H9 (cell line): ENCODE data around the gene FANCE. TPM values are rescaled to one million over a fixed set of nuclear protein-coding genes. Genes with fewer than 3 reads are reported as not detected.

Source experiments
- DNase-seq: peaks from one replicate; pipeline ENCODE4 v3.0.0-alpha.2; 2017
- H2AFZ ChIP-seq: one replicate; pipeline ENCODE4 v1.6.1; 2013; ENCODE audit warnings: mild to moderate bottlenecking, low read length, control low read depth, moderate library complexity
- H2AK5ac ChIP-seq: 2 replicates; pipeline ENCODE4 v1.6.1; 2013; ENCODE audit warnings: low read length, control low read depth, mixed read lengths; ENCODE audit not compliant: insufficient read length
- H2BK120ac ChIP-seq: one replicate; pipeline ENCODE4 v1.6.1; 2013; ENCODE audit warnings: low read depth, mild to moderate bottlenecking, low read length, control low read depth, inconsistent platforms; ENCODE audit not compliant: poor library complexity, severe bottlenecking
- H2BK12ac ChIP-seq: 2 replicates; pipeline ENCODE4 v1.6.1; 2013; ENCODE audit warnings: low read length, control low read depth, mixed read lengths, low read depth; ENCODE audit not compliant: insufficient read length
- H2BK15ac ChIP-seq: 2 replicates; pipeline ENCODE4 v1.6.1; 2013; ENCODE audit warnings: low read depth, low read length, control low read depth
- H2BK20ac ChIP-seq: one replicate; pipeline ENCODE4 v1.6.1; 2013; ENCODE audit warnings: low read depth, mild to moderate bottlenecking, low read length, control low read depth, inconsistent platforms; ENCODE audit not compliant: poor library complexity, severe bottlenecking
- H2BK5ac ChIP-seq: 2 replicates; pipeline ENCODE4 v1.6.1; 2013; ENCODE audit warnings: low read length, control low read depth, mixed read lengths; ENCODE audit not compliant: insufficient read length
- H3K14ac ChIP-seq: 2 replicates; pipeline ENCODE4 v1.6.1; 2013; ENCODE audit warnings: low read length, control low read depth; ENCODE audit not compliant: insufficient read depth
- H3K18ac ChIP-seq: 2 replicates; pipeline ENCODE4 v1.6.1; 2013; ENCODE audit warnings: low read depth, mild to moderate bottlenecking, mixed read lengths, low read length, control low read depth; ENCODE audit not compliant: insufficient read length
- H3K23ac ChIP-seq: 2 replicates; pipeline ENCODE4 v1.6.1; 2013; ENCODE audit warnings: low read length, control low read depth, mixed read lengths, low read depth; ENCODE audit not compliant: insufficient read length
- H3K23me2 ChIP-seq: 2 replicates; pipeline ENCODE4 v1.6.1; 2013; ENCODE audit warnings: low read depth, mild to moderate bottlenecking, mixed read lengths, low read length, control low read depth; ENCODE audit not compliant: insufficient read length, poor library complexity, severe bottlenecking
- H3K27ac ChIP-seq: 2 replicates; pipeline ENCODE4 v1.5.1; 2013; ENCODE audit warnings: low read length, control low read depth, mixed read lengths, low read depth; ENCODE audit not compliant: insufficient read length
- H3K27me3 ChIP-seq: 2 replicates; pipeline ENCODE4 v1.6.1; 2013; ENCODE audit warnings: low read length, control low read depth, inconsistent platforms; ENCODE audit not compliant: insufficient read depth
- H3K4ac ChIP-seq: 2 replicates; pipeline ENCODE4 v1.6.1; 2013; ENCODE audit warnings: low read depth, mild to moderate bottlenecking, control low read depth, inconsistent platforms, low read length, moderate library complexity
- H3K4me1 ChIP-seq: 2 replicates; pipeline ENCODE4 v1.6.1; 2013; ENCODE audit warnings: low read length, control low read depth, inconsistent platforms; ENCODE audit not compliant: insufficient read depth
- H3K4me2 ChIP-seq: 2 replicates; pipeline ENCODE4 v1.6.1; 2013; ENCODE audit warnings: low read length, control low read depth, mixed read lengths; ENCODE audit not compliant: insufficient read length, insufficient read depth
- H3K56ac ChIP-seq: 2 replicates; pipeline ENCODE4 v1.6.1; 2013; ENCODE audit warnings: low read depth, mild to moderate bottlenecking, mixed read lengths, low read length, control low read depth; ENCODE audit not compliant: insufficient read length
- H3K79me1 ChIP-seq: 2 replicates; pipeline ENCODE4 v1.6.1; 2013; ENCODE audit warnings: low read depth, mild to moderate bottlenecking, moderate library complexity, low read length, control low read depth, inconsistent platforms; ENCODE audit not compliant: insufficient read depth, poor library complexity, severe bottlenecking
- H3K79me2 ChIP-seq: 2 replicates; pipeline ENCODE4 v1.6.1; 2013; ENCODE audit warnings: low read length, control low read depth, inconsistent platforms; ENCODE audit not compliant: insufficient read depth
- H3K9ac ChIP-seq: 2 replicates; pipeline ENCODE4 v1.6.1; 2013; ENCODE audit warnings: low read length, control low read depth, mixed read lengths; ENCODE audit not compliant: insufficient read length; ENCODE audit errors: extremely low read depth
- H3K9me3 ChIP-seq: one replicate; pipeline ENCODE4 v1.6.1; 2013; ENCODE audit warnings: low read depth, low read length, inconsistent platforms; ENCODE audit not compliant: control insufficient read depth
- H3T11ph ChIP-seq: one replicate; pipeline ENCODE4 v1.6.1; 2013; ENCODE audit warnings: mild to moderate bottlenecking, low read length, control low read depth, inconsistent platforms
- H4K20me1 ChIP-seq: one replicate; pipeline ENCODE4 v1.6.1; 2013; ENCODE audit not compliant: control insufficient read depth, insufficient read length, insufficient read depth
- H4K5ac ChIP-seq: 2 replicates; pipeline ENCODE4 v1.6.1; 2013; ENCODE audit warnings: low read depth, mild to moderate bottlenecking, mixed read lengths, low read length, control low read depth; ENCODE audit not compliant: insufficient read length
- H4K8ac ChIP-seq: replicated peaks from 2 replicates; pipeline ENCODE4 v1.6.1; 2013; ENCODE audit warnings: low read length, control low read depth, mixed read lengths, low read depth; ENCODE audit not compliant: insufficient read length
- H4K91ac ChIP-seq: 2 replicates; pipeline ENCODE4 v1.6.1; 2013; ENCODE audit warnings: low read depth, mild to moderate bottlenecking, moderate library complexity, mixed read lengths, low read length, control low read depth; ENCODE audit not compliant: insufficient read length
- H3K27ac Mint-ChIP-seq, 3 experiments: 2 replicates in 2 of 3; 3 replicates in 1 of 3; pipeline ENCODE4 v1.8.0; 2020 to 2021; ENCODE audit warnings: mixed read lengths in 3 of 3, mild to moderate bottlenecking in 1 of 3, moderate library complexity in 1 of 3
- H3K27me3 Mint-ChIP-seq: 2 replicates; pipeline ENCODE4 v1.8.0; 2021; ENCODE audit warnings: low read depth, mild to moderate bottlenecking, moderate library complexity, mixed read lengths
- H3K36me3 Mint-ChIP-seq, 3 experiments: 2 replicates in 2 of 3; 3 replicates in 1 of 3; pipeline ENCODE4 v1.8.0; 2020 to 2021; ENCODE audit warnings: low read depth in 3 of 3, mixed read lengths in 3 of 3; ENCODE audit not compliant: insufficient read depth in 1 of 3
- H3K4me1 Mint-ChIP-seq, 2 experiments: 2 replicates each; pipeline ENCODE4 v1.8.0; 2020; ENCODE audit warnings: mixed read lengths in 2 of 2
- H3K4me3 Mint-ChIP-seq, 2 experiments: 2 replicates in 1 of 2; 3 replicates in 1 of 2; pipeline ENCODE4 v1.8.0; 2020 to 2021; ENCODE audit warnings: mild to moderate bottlenecking in 2 of 2, mixed read lengths in 2 of 2, moderate library complexity in 1 of 2
- H3K9me3 Mint-ChIP-seq, 2 experiments: 2 replicates in 1 of 2; 3 replicates in 1 of 2; pipeline ENCODE4 v1.8.0; 2020; ENCODE audit warnings: mild to moderate bottlenecking in 2 of 2, mixed read lengths in 2 of 2, moderate library complexity in 1 of 2
- WGBS: extraction: QIAGEN DNeasy Blood & Tissue Kit; methylation state at CpG from one replicate; pipeline ENCODE4 v1.1.7; 2013; ENCODE audit warnings: missing lambda C conversion rate, low lambda C conversion rate, mixed read lengths; ENCODE audit not compliant: insufficient read length; ENCODE audit errors: extremely low coverage; 5-methylcytosine and 5-hydroxymethylcytosine counted together
- total RNA-seq: library from RNA; stranded (reverse); gene quantifications from 2 replicates; pipeline ENCODE4 v1.2.1, GENCODE V29; 2021
- TF ChIP-seq, protein P1 (sequence below): fragments of 200-600 bp; sonication (generic); conservative IDR thresholded peaks from 3 replicates; pipeline ENCODE4 v1.8.0; 2021; ENCODE audit warnings: antibody characterized with exemption, mild to moderate bottlenecking

FANCE gene
- total RNA-seq, 1 experiment from 2014 or later: 8.4 TPM

DNA sequence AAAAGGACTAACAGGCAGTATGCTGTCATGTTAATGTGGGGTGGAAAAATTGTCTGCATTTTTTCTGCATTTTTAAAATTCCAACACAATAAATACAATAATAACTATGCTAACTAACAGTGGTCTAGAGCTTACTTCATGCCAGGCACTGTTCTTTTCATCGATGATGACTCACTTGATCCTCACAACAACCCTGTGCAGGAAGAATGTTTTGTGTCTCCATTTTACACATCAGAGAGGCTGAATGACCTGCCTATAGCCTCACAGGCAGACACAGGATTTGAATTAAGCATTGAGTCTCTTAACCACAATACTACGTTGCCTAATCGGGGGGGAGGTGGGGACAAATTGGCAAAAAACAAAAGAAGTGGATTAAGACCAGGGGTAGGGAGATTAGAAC, 26.9 kb upstream of the FANCE start:
- no peak overlapping the region for H4K8ac ChIP-seq
- Mint-ChIP-seq H3K9me3 (peaks cover 8 to 11% of the 10 kb centered on the region in 2 experiments; a peak in 4 of 5 replicates), H3K4me1 (peaks cover 21 to 41% of the 10 kb centered on the region in 2 experiments), H3K4me3 (no peak overlapping the region), H3K27ac (peak overlapping the region in 2 of 3 experiments; percentile 32 to 77; a peak in 2 of 7 replicates), H3K36me3 (peaks cover 22 to 29% (median 24%) of the 10 kb centered on the region in 3 experiments; a peak in 6 of 7 replicates), H3K27me3 (no peaks in the 10 kb centered on the region; the same call in 1 of the 2 replicates)
- H3K9ac ChIP-seq: no peak overlapping the region
- no peak overlapping the region for H3K18ac ChIP-seq
- H4K91ac ChIP-seq: no peak overlapping the region
- no peak overlapping the region for H2AFZ ChIP-seq
- H2BK12ac ChIP-seq: no peak overlapping the region
- no peaks in the 10 kb centered on the region for H3K79me1 ChIP-seq
- no peak overlapping the region for H3K23ac ChIP-seq
- no peak overlapping the region for H2BK15ac ChIP-seq
- no CpG with 5 or more reads among the region's 3 CpGs for WGBS
- no peak overlapping the region for H3K4me2 ChIP-seq
- H3K27me3 ChIP-seq: no peaks in the 10 kb centered on the region
- DNase-seq: no peak
- peaks cover 5% of the 10 kb centered on the region for H3K9me3 ChIP-seq
- H4K5ac ChIP-seq: no peak overlapping the region
- no peak overlapping the region for H2BK120ac ChIP-seq
- no peak overlapping the region for H3K56ac ChIP-seq
- no peak overlapping the region for H2BK20ac ChIP-seq
- no peaks in the 10 kb centered on the region for H3K23me2 ChIP-seq
- no peaks in the 10 kb centered on the region for H4K20me1 ChIP-seq
- no peak overlapping the region for H2BK5ac ChIP-seq
- H3K14ac ChIP-seq: no peak overlapping the region
- no peak overlapping the region for H3T11ph ChIP-seq
- peaks cover 8% of the 10 kb centered on the region; the same call in 1 of the 2 replicates for H3K4me1 ChIP-seq
- H3K4ac ChIP-seq: no peak overlapping the region
- no peaks in the 10 kb centered on the region for H3K79me2 ChIP-seq
- H3K27ac ChIP-seq: no peak overlapping the region
- TF ChIP-seq, protein P1, sequence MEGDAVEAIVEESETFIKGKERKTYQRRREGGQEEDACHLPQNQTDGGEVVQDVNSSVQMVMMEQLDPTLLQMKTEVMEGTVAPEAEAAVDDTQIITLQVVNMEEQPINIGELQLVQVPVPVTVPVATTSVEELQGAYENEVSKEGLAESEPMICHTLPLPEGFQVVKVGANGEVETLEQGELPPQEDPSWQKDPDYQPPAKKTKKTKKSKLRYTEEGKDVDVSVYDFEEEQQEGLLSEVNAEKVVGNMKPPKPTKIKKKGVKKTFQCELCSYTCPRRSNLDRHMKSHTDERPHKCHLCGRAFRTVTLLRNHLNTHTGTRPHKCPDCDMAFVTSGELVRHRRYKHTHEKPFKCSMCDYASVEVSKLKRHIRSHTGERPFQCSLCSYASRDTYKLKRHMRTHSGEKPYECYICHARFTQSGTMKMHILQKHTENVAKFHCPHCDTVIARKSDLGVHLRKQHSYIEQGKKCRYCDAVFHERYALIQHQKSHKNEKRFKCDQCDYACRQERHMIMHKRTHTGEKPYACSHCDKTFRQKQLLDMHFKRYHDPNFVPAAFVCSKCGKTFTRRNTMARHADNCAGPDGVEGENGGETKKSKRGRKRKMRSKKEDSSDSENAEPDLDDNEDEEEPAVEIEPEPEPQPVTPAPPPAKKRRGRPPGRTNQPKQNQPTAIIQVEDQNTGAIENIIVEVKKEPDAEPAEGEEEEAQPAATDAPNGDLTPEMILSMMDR: no peak
- no peak overlapping the region for H2AK5ac ChIP-seq
